Pancreas (tissue), 10 donors: ENCODE measurements around the gene ALS2. TPM values are rescaled to one million over a fixed set of nuclear protein-coding genes. Genes with fewer than 3 reads are reported as not detected.
"Not testable (repeated sequence)": the region's sequence is repeated elsewhere in the genome, so short reads cannot be mapped to it uniquely, and the experiment has no call there.

Experiments used
- ATAC-seq, 4 donors: fragments of 200-7000 bp; cut with Tn5 transposase; one replicate each; pipeline versions ENCODE4 v1.8.0 to v1.9.1; 2020; ENCODE audit warnings: mild to moderate bottlenecking in 4 of 4, moderate library complexity in 4 of 4
- DNase-seq, 6 donors: peaks; one replicate each; pipeline ENCODE4 v3.0.0-alpha.2; 2020
- FAIRE-seq: peaks from 2 replicates; lab custom pipeline; 2012; peaks lifted over from hg19 to GRCh38; lab: Jason Lieb, UNC
- H3K27ac ChIP-seq, 4 donors: fragments of 200-600 bp; sonication (generic); 1 replicate in 3 of 4; 2 replicates in 1 of 4; pipeline versions ENCODE4 v1.5.0 to v1.8.0; 2020
- H3K27me3 ChIP-seq, 4 donors: fragments of 200-600 bp; one replicate each; pipeline ENCODE4 v1.8.0; 2021
- H3K36me3 ChIP-seq, 3 donors: fragments of 200-600 bp; sonication (generic) in 1 of 3; one replicate each; pipeline versions ENCODE4 v1.5.0 to v1.8.0; 2020 to 2021
- H3K4me1 ChIP-seq, 3 donors: fragments of 200-600 bp; one replicate each; pipeline ENCODE4 v1.8.0; 2021
- H3K4me3 ChIP-seq, 4 donors: fragments of 200-600 bp; sonication (generic) in 2 of 4; one replicate each; pipeline versions ENCODE4 v1.5.0 to v1.8.0; 2020 to 2021
- H3K9me3 ChIP-seq, 4 donors: fragments of 200-600 bp; one replicate each; pipeline ENCODE4 v1.8.0; 2021
- WGBS, 2 donors: extraction: QIAGEN DNeasy Blood & Tissue Kit; methylation state at CpG; one replicate each; pipeline ENCODE4 v1.1.7; 2013; 5-methylcytosine and 5-hydroxymethylcytosine counted together
- intact Hi-C, 3 donors: fragments of 100-400 bp; cut with DNase I; formaldehyde crosslinking; loops; one replicate each; pipeline versions ENCODE4 v1.11.1 to v1.14.2; 2022
- polyA plus RNA-seq, 2 donors: library from polyadenylated mRNA; stranded (reverse); fragments of 200-250 nt; gene quantifications; one replicate each; pipeline ENCODE4 v1.2.3, GENCODE V29; 2013
- total RNA-seq, 6 donors: library from RNA; stranded (reverse); fragmentation: NEBNext Ultra II Directional in 4 of 6; extraction: Animal tissue kit (Norgen Biotek cat#: 25700) in 4 of 6; gene quantifications; one replicate each; pipeline versions ENCODE4 v1.2.1 to v1.2.4, GENCODE V29; 2021 to 2023
- TF ChIP-seq, protein P1 (sequence below), 4 donors: fragments of 200-600 bp; sonication (generic) in 3 of 4; IDR thresholded peaks; one replicate each; pipeline versions ENCODE4 v1.5.0 to v1.8.0; 2021; ENCODE audit warnings: antibody characterized with exemption in 4 of 4
- donor health status: healthy with polysubstance abuse.
- donor health status: DM: no; HTN: no; CAD: no; lungs with moderate emphysema.
- donor health status: DM: no; HTN: no; CAD: no.
- donor health status: control.
- donor health status: control.
- donor health status: Bipolar disorder and iron deficiency.
- donor health status: DM: yes; HTN: yes; CAD: no.
- donor health status: DM: no; HTN: no; CAD: no.
- donor health status: DM: no; HTN: no; CAD: no.
- donor health status: DM: yes; HTN: yes; CAD: no.

The ALS2 gene
- total and polyA plus RNA-seq, 8 donors, result 4.8 to 12.9 (median 6.9) TPM

DNA sequence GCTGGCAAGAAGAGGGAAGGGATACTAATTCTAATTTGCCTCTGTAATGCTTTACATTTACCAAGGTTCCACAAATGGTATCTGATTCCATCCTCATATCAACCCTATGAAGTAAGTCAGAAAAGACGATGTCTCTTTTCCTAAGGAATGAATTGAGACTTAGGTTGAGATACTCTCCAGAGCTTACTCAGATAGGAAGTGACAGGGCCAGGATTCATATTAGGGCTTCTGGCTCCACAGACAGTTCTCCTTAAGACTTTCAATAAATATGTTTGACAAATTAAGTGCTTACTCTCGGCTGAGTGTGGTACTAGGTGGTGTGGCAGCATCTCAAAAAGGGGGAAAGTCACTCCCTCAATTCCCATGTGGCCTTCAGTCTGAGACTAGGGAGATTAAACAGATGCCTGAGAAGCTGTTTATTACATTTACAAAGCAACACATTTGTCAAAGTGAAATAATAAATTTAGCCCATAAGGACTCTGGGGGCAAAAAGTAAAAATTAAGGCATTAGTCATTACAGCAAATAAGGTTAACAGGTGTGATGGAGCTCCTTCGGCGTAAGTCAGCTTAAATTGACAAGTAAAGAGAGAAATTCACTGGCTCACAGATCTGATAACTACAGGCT is 39.8 kb upstream of the ALS2 start:
- DNase-seq, result no peak
- ATAC-seq, result no peak
- FAIRE-seq, result no peak
- TF ChIP-seq, protein P1, sequence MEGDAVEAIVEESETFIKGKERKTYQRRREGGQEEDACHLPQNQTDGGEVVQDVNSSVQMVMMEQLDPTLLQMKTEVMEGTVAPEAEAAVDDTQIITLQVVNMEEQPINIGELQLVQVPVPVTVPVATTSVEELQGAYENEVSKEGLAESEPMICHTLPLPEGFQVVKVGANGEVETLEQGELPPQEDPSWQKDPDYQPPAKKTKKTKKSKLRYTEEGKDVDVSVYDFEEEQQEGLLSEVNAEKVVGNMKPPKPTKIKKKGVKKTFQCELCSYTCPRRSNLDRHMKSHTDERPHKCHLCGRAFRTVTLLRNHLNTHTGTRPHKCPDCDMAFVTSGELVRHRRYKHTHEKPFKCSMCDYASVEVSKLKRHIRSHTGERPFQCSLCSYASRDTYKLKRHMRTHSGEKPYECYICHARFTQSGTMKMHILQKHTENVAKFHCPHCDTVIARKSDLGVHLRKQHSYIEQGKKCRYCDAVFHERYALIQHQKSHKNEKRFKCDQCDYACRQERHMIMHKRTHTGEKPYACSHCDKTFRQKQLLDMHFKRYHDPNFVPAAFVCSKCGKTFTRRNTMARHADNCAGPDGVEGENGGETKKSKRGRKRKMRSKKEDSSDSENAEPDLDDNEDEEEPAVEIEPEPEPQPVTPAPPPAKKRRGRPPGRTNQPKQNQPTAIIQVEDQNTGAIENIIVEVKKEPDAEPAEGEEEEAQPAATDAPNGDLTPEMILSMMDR (IDR thresholded peaks at IDR 0.05), result no peak
- Histone ChIP-seq H3K36me3 (no peaks in the 10 kb centered on the region), H3K4me1 (no peaks in the 10 kb centered on the region), H3K4me3 (no peak overlapping the region), H3K9me3 (no peaks in the 10 kb centered on the region), H3K27ac (no peak overlapping the region), H3K27me3 (no peaks in the 10 kb centered on the region)
- intact Hi-C loops, result no loop called here
- 72 to 73% methylated on average over 4 of the region's 4 CpGs for WGBS, 2 donors

DNA sequence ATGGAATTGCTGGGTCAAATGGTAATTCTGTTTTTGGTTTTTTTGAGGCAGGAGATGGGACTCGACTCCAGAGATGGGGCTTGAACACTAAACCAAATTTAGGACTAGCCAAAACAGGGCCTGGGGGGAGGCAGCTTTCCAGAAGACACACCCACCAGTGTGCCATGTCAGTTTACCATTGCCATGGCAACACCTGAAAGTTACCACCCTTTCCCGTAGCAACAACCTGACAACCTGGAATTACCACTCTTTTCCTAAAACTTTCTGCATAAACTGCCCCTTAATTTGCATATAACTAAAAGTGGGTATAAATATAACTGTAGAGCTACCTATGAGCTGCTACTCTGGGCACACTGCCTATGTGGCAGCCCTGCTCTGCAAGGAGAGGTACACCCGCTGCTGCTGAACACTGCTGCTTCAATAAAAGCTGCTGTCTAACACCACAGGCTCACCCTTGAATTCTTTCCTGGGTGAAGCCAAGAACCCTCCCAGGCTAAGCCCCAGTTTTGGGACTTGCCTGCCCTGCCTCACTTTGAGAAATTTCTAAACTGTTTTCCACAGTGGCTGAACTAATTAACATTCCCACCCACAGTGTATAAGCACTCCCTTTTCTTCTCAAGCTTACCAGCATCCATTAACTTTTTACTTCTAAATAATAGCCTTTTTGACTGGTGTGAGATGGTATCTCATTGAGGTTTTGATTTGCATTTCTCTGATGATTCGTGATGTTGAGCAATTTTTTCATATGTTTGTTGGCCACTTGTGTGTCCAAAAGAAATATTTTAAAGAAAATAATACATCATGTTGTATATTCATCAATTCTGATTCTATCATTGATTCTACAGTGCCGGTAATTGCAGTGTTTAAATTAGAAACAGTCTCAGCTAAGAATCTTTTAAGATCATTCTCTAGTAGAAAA is 36.2 kb upstream of the ALS2 start:
- WGBS, 2 donors, result 77 to 87% methylated on average over 5 of the region's 5 CpGs
- Histone ChIP-seq H3K36me3 (no peaks in the 10 kb centered on the region), H3K9me3 (no peaks in the 10 kb centered on the region), H3K27me3 (no peaks in the 10 kb centered on the region), H3K4me3 (no peak overlapping the region), H3K27ac (no peak overlapping the region), H3K4me1 (no peaks in the 10 kb centered on the region)
- intact Hi-C loops, result no loop called here
- TF ChIP-seq, protein P1 (IDR thresholded peaks at IDR 0.05), result no peak
- FAIRE-seq (no peak), ATAC-seq (no peak), DNase-seq (no peak)

DNA sequence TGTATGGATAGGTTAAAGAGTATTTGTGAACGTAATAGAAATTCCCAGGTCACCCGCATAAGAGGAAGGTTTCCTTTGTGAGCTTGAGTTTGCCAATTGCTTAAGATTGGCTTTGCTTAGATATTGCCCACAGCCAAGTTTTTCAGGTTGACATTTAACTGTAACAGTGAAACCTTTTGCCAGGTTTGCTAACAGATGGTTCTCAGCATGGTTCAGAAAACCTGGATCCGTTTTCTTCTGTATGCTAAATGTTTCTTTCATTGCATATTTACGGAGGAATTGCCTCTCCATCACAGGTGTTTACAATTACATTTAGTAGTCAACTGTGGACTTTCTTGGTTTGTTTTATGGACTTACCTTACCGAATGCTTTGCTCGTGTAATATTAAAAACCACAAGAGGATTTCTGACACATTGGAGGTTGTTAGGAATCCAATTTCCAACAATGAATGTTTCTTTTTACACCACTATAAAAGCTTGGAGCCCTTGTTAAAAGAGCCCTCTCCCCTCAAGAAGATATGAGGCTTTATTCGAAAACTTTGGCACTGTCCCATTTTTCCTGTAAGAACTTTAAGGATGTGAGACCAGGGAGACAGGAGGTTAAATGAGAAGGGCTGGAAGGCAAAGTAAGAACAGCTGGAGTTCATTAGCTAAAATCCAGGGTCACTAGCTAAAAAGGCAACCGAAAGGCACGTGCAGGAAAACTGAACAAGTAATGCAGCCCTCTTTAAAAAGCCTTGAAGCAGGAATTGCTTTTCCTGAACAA is 33.4 kb upstream of the ALS2 start:
- Histone ChIP-seq H3K4me1 (no peaks in the 10 kb centered on the region), H3K27ac (no peak overlapping the region), H3K4me3 (no peak overlapping the region), H3K9me3 (no peaks in the 10 kb centered on the region), H3K27me3 (no peaks in the 10 kb centered on the region), H3K36me3 (no peaks in the 10 kb centered on the region)
- WGBS, 2 donors, result 48 to 62% methylated on average over 9 of the region's 9 CpGs
- no peak for ATAC-seq
- TF ChIP-seq, protein P1 (IDR thresholded peaks at IDR 0.05), result no peak
- no peak for FAIRE-seq
- intact Hi-C loops, result no loop called here
- DNase-seq, result no peak

DNA sequence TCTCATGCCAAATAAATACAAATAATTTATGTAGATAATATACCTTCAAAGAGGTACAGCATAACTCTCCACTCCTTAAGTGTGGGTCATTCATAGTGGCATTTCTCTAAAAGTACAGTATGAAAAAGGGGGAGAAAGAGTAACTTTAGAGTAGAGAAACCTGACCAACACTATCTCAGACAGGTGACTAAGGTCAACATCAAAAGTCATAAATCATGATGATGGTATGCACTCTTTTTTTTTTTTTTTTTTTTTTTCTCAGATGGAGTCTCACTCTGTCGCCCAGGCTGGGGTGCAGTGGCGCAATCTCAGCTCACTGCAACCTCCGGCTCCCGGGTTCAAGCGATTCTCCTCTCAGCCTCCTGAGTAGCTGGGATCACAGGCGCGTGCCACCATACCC is 29.9 kb upstream of the ALS2 start:
- H3K4me1 ChIP-seq, ATAC-seq, H3K4me3 ChIP-seq, DNase-seq, intact Hi-C loops, FAIRE-seq, H3K9me3 ChIP-seq, H3K36me3 ChIP-seq, H3K27ac ChIP-seq, H3K27me3 ChIP-seq: not testable (repeated sequence)
- WGBS, 2 donors, result 58 to 62% methylated on average over 7 of the region's 7 CpGs

DNA sequence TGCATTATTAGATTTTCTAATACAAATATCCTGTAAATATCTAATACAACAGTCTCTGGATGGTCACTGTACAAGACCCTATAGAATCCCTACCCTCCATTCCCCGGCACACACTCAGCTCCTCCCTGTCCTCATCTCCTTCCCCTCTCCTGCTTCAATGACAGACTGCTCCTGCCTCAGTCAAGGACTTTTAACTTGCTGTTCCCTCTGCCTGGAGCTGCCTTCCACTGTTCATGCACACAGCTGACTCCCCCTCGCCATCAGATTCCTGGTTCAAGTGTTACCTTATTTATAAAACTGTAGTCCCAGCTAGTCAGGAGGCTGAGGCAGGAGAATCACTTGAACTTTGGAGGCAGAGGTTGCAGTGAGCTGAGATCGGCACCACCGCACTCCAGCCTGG is 28.9 kb upstream of the ALS2 start:
- intact Hi-C loops, result no loop called here
- no peak for DNase-seq
- H3K36me3 ChIP-seq, result no peaks in the 10 kb centered on the region
- H3K27ac ChIP-seq, result no peak overlapping the region
- H3K4me1 ChIP-seq, result no peaks in the 10 kb centered on the region
- no peak for ATAC-seq
- WGBS, 2 donors, result 80 to 86% methylated on average over 4 of the region's 4 CpGs
- FAIRE-seq, result no peak
- no peaks in the 10 kb centered on the region for H3K27me3 ChIP-seq
- H3K4me3 ChIP-seq, result no peak overlapping the region
- TF ChIP-seq, protein P1 (IDR thresholded peaks at IDR 0.05), result no peak
- no peaks in the 10 kb centered on the region for H3K9me3 ChIP-seq
